AG04449 (cell line): Measurements from ENCODE around the gene DUSP2.

ENCODE experiments used
- CTCF ChIA-PET: fragments of 350-600 bp; formaldehyde crosslinking; extraction: SDS; loops from one replicate; lab custom pipeline; 2021; ENCODE audit warnings: antibody characterized with exemption; lab: Yijun Ruan, JAX
- POLR2A ChIA-PET: fragments of 400-600, 350-600 bp; formaldehyde crosslinking; extraction: SDS; loops from one replicate; lab custom pipeline; 2020; ENCODE audit warnings: antibody characterized with exemption, inconsistent platforms; lab: Yijun Ruan, JAX
- DNase-seq: peaks from one replicate; pipeline ENCODE4 v3.0.0-alpha.2; 2010; ENCODE audit warnings: low read depth, low spot score
- H3K4me3 ChIP-seq: 2 replicates; pipeline ENCODE4 v1.5.1; 2011; ENCODE audit warnings: low read depth, mild to moderate bottlenecking, control low read depth, low read length
- CTCF ChIP-seq: IDR thresholded peaks from one replicate; pipeline ENCODE4 v1.5.1; 2011; ENCODE audit warnings: mild to moderate bottlenecking, moderate library complexity, low read length, control low read depth, inconsistent platforms; ENCODE audit not compliant: insufficient read depth; ENCODE audit errors: missing control alignments

DUSP2 gene

GRCh38 chr2:96097441-96097840, 47.8 kb downstream of the DUSP2 start:
- CTCF ChIA-PET, result no interaction called here
- H3K4me3 ChIP-seq, result no peak overlapping the region

GRCh38 chr2:96095116-96095636, 50.1 kb downstream of the DUSP2 start:
- TF ChIP-seq CTCF, result no peak
- H3K4me3 ChIP-seq, result no peak overlapping the region
- ChIA-PET CTCF (no interaction called here), POLR2A (no interaction called here)
- DNase-seq, result no peak

More at GRCh38 chr2:96097441-96097840, 47.8 kb downstream of the DUSP2 start:
- no peak for TF ChIP-seq CTCF
- POLR2A ChIA-PET, result no interaction called here
- DNase-seq, result no peak

- H3K4me3 ChIP-seq, result no peak overlapping the region
- DNase-seq, result no peak
- ChIA-PET CTCF (no interaction called here), POLR2A (no interaction called here)
- no peak for TF ChIP-seq CTCF
These were observed 51.7 kb downstream of the DUSP2 start for GRCh38 chr2:96093528-96093927.
